Testis (tissue), 3 donors: ENCODE results near the gene MAST3. TPM values are rescaled to one million over a fixed set of nuclear protein-coding genes. Genes with fewer than 3 reads are reported as not detected.
A peak's percentile ranks its signal among the peaks of the same experiment; 100 is the strongest.
"Not testable (repeated sequence)": the region's sequence is repeated elsewhere in the genome, so short reads cannot be mapped to it uniquely, and the experiment has no call there.

Experiments
- DNase-seq: peaks from one replicate; pipeline ENCODE4 v3.0.0-alpha.2; 2019
- H3K27ac ChIP-seq, 2 donors: fragments of 200-600 bp; sonication (generic); one replicate each; pipeline ENCODE4 v1.5.1; 2019
- H3K27me3 ChIP-seq: fragments of 200-600 bp; sonication (generic); one replicate; pipeline ENCODE4 v1.5.1; 2019
- H3K36me3 ChIP-seq: fragments of 200-600 bp; sonication (generic); one replicate; pipeline ENCODE4 v1.5.1; 2017; ENCODE audit warnings: low read depth; ENCODE audit errors: missing control alignments
- H3K4me1 ChIP-seq: fragments of 200-600 bp; sonication (generic); one replicate; pipeline ENCODE4 v1.5.1; 2019
- H3K4me3 ChIP-seq, 2 donors: fragments of 200-600 bp; sonication (generic); one replicate each; pipeline ENCODE4 v1.5.1; 2017 to 2019
- H3K9me3 ChIP-seq: fragments of 200-600 bp; sonication (generic); one replicate; pipeline ENCODE4 v1.5.1; 2017
- POLR2A ChIP-seq: fragments of 450-650 bp; IDR thresholded peaks from one replicate; pipeline ENCODE4 v1.6.1; 2017; ENCODE audit warnings: antibody characterized with exemption, mild to moderate bottlenecking, moderate library complexity
- WGBS, 2 donors: methylation state at CpG; one replicate each; pipeline ENCODE4 v1.1.5; 2018; 5-methylcytosine and 5-hydroxymethylcytosine counted together
- intact Hi-C: fragments of 100-400 bp; cut with DNase I; formaldehyde crosslinking; loops from one replicate; pipeline ENCODE4 v1.15.1; 2023; ENCODE audit warnings: low total_unique reads
- polyA plus RNA-seq: library from polyadenylated mRNA; stranded (reverse); fragments of 350-450 nt; fragmentation: Illumina TruSeq; extraction: RNeasy Lipid Tissue Mini Kit (QIAGEN cat#74804); gene quantifications from one replicate; pipeline ENCODE4 v1.2.3, GENCODE V29; 2014; ENCODE audit warnings: low read depth, low replicate concordance; ENCODE audit not compliant: insufficient read depth
- total RNA-seq, 2 donors: library from RNA; depleted of rRNA; stranded (reverse); fragments of >200 nt; gene quantifications; one replicate each; pipeline ENCODE4 v1.2.3, GENCODE V29; 2016
- TF ChIP-seq, protein P1 (sequence below), 3 experiments: fragments of 450-650 bp in 2 of 3; fragments of 200-600 bp in 1 of 3; sonication (generic) in 1 of 3; IDR thresholded peaks; one replicate each; pipeline ENCODE4 v1.5.1; 2016 to 2019; ENCODE audit warnings: antibody characterized with exemption in 3 of 3, mild to moderate bottlenecking in 2 of 3, moderate library complexity in 1 of 3

The MAST3 gene
- total and polyA plus RNA-seq, 3 donors from 2014 or later = 5.0 to 11.2 (median 9.7) TPM

DNA sequence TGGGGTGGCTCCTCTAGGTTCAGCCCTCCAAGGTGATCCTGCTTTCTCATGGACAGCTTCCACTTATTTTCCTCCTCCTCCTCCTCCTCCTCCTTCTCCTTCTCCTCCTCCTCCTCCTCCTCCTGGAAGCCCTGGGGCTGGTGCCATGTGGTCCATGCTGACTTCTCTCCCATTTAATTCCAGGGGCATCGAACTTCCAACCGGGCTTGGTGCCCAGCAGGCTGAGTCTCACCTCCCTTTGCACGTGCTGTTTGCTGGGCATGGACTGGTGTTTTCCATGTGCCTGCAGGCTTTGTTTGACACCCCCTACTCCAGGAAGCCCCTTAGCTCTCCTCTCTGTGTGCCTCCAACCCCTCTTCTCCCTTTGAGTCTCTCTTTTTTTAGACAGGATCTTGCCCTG is 3.7 kb downstream of the MAST3 start:
- no peak for TF ChIP-seq POLR2A
- TF ChIP-seq, protein P1, sequence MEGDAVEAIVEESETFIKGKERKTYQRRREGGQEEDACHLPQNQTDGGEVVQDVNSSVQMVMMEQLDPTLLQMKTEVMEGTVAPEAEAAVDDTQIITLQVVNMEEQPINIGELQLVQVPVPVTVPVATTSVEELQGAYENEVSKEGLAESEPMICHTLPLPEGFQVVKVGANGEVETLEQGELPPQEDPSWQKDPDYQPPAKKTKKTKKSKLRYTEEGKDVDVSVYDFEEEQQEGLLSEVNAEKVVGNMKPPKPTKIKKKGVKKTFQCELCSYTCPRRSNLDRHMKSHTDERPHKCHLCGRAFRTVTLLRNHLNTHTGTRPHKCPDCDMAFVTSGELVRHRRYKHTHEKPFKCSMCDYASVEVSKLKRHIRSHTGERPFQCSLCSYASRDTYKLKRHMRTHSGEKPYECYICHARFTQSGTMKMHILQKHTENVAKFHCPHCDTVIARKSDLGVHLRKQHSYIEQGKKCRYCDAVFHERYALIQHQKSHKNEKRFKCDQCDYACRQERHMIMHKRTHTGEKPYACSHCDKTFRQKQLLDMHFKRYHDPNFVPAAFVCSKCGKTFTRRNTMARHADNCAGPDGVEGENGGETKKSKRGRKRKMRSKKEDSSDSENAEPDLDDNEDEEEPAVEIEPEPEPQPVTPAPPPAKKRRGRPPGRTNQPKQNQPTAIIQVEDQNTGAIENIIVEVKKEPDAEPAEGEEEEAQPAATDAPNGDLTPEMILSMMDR (IDR thresholded peaks at IDR 0.05) = no peak
- Histone ChIP-seq H3K27me3 (no peaks in the 10 kb centered on the region), H3K9me3 (no peaks in the 10 kb centered on the region), H3K4me1 (peaks cover 9% of the 10 kb centered on the region), H3K4me3 (no peak overlapping the region), H3K27ac (no peak overlapping the region), H3K36me3 (no peaks in the 10 kb centered on the region)
- 54 to 80% methylated on average over 3 of the region's 3 CpGs for WGBS, 2 donors
- no peak for DNase-seq
- intact Hi-C loops = no loop called here

DNA sequence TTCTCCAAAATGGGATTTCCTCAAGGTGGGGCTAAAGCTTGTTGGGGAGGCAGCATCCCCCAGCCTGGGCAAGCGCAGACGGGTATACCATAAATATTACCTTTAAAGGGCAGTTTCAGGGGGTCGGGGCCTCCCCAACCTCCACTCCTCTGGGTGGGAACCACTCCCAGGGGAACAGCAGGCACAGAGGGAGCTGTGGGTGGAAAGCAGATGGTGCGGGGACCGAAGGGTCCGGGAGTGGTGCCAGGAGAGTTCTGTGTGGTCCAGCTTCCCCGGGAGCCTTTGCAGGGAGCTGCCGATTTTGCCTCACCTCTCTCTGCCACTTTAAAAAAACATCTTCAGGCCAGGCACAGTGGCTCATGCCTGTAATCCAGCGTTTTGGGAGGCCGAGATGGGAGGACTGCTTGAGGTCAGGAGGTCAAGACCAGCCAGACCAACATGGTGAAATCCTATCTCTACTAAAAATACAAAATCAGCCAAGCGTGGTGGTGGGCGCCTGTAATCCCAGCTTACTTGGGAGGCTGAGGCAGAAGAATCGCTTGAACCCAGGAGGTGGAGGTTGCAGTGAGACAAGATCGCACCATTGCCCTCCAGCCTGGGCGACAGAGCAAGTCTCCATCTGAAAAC is 5.5 kb downstream of the MAST3 start:
- intact Hi-C loops = no loop called here
- H3K36me3 ChIP-seq = no peaks in the 10 kb centered on the region
- peaks cover 9% of the 10 kb centered on the region for H3K4me1 ChIP-seq
- TF ChIP-seq POLR2A = no peak
- TF ChIP-seq, protein P1 (IDR thresholded peaks at IDR 0.05) = no peak
- no peak overlapping the region for H3K27ac ChIP-seq
- no peaks in the 10 kb centered on the region for H3K27me3 ChIP-seq
- 72 to 78% methylated on average over 15 of the region's 15 CpGs for WGBS, 2 donors
- H3K9me3 ChIP-seq = no peaks in the 10 kb centered on the region
- H3K4me3 ChIP-seq = no peak overlapping the region
- no peak for DNase-seq

DNA sequence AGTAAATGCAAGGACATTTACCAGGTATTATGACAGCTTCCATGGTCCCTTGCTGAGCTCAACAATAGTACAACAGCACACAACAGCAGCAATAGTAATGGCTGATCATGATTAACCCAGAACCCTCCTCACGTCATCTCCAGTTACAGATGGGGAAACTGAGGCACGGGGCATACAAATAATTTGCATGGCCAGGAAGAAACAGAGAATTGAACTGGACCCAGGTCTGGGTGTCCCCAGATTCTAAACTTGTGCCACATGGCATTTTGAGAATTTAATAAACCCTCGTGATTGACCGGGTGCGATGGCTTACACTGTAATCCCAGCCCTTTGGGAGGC is 7.2 kb downstream of the MAST3 start:
- Histone ChIP-seq H3K4me3 (peak overlapping the region in 1 of 2 donors; percentile 30), H3K27me3 (no peaks in the 10 kb centered on the region), H3K27ac (no peak overlapping the region), H3K36me3 (no peaks in the 10 kb centered on the region), H3K9me3 (no peaks in the 10 kb centered on the region), H3K4me1 (peaks cover 5% of the 10 kb centered on the region)
- WGBS, 2 donors = 66 to 70% methylated on average over 5 of the region's 5 CpGs
- no peak for TF ChIP-seq POLR2A
- TF ChIP-seq, protein P1 (IDR thresholded peaks at IDR 0.05) = no peak
- intact Hi-C loops = no loop called here
- no peak for DNase-seq

DNA sequence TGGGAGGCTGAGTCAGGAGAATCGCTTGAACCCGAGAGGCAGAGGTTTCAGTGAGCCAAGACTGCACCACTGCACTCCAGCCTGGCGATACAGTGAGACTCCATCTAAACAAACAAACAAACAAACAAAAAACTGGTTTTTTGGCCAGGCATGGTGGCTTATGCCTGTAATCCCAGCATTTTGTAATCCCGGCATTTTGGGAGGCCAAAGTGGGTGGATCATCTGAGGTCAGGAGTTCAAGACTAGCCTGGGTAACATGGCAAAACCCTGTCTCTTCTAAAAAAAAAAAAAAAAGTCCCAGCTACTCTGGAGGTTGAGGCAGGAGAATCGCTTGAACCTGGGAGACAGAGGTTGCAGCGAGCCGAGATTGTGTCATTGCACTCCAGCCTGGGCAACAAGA is 7.7 kb downstream of the MAST3 start:
- H3K27me3 ChIP-seq, H3K4me3 ChIP-seq, H3K36me3 ChIP-seq, DNase-seq, H3K27ac ChIP-seq, intact Hi-C loops, H3K9me3 ChIP-seq, H3K4me1 ChIP-seq: not testable (repeated sequence)
- WGBS, 2 donors = 78 to 89% methylated on average over 7 of the region's 7 CpGs

DNA sequence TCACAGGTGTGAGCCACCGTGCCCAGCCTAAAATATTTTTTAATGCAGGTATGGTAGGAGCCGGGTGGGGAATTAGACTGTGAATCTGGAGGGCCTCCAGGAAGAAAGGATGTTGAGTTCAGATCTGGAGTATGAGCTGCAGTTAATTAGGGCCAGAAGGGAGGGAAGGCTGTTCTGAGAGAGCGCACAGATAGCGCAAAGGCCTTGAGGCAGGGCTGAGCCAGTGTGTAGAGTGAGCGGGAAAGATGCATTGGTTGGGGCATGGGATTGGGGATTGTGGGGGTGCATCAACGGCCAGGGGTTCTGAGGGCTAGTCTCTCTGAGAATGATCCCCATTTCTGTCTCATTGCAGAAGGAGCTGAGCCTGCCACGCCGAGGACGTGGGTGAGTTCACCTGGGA is 9.7 kb downstream of the MAST3 start:
- no peaks in the 10 kb centered on the region for H3K36me3 ChIP-seq
- TF ChIP-seq POLR2A = no peak
- TF ChIP-seq, protein P1 (IDR thresholded peaks at IDR 0.05) = no peak
- WGBS, 2 donors = 93 to 94% methylated on average over 9 of the region's 9 CpGs
- intact Hi-C loops = no loop called here
- DNase-seq = no peak
- peaks cover 5% of the 10 kb centered on the region for H3K4me1 ChIP-seq
- no peaks in the 10 kb centered on the region for H3K9me3 ChIP-seq
- H3K27ac ChIP-seq = no peak overlapping the region
- H3K27me3 ChIP-seq = no peaks in the 10 kb centered on the region
- no peak overlapping the region for H3K4me3 ChIP-seq
